HFFc6 (cell line): ENCODE results near the gene NPLOC4. TPM values are rescaled to one million over a fixed set of nuclear protein-coding genes. Genes with fewer than 3 reads are reported as not detected.
"Not testable (repeated sequence)": the region's sequence is repeated elsewhere in the genome, so short reads cannot be mapped to it uniquely, and the experiment has no call there.

Source experiments
- DNase-seq: peaks from one replicate; pipeline ENCODE4 v3.0.0-alpha.2; 2018
- H3K27ac Mint-ChIP-seq: 2 replicates; pipeline ENCODE4 v1.8.0; 2020; ENCODE audit warnings: mild to moderate bottlenecking, mixed read lengths
- H3K27me3 Mint-ChIP-seq: 2 replicates; pipeline ENCODE4 v1.8.0; 2021; ENCODE audit warnings: mild to moderate bottlenecking, moderate library complexity, mixed read lengths; ENCODE audit not compliant: insufficient read depth
- H3K36me3 Mint-ChIP-seq: 2 replicates; pipeline ENCODE4 v1.8.0; 2021; ENCODE audit warnings: low read depth, mixed read lengths
- H3K4me1 Mint-ChIP-seq: 2 replicates; pipeline ENCODE4 v1.8.0; 2020; ENCODE audit warnings: low read depth, mixed read lengths
- H3K4me3 Mint-ChIP-seq: 2 replicates; pipeline ENCODE4 v1.8.0; 2020; ENCODE audit warnings: mild to moderate bottlenecking, moderate library complexity, mixed read lengths
- H3K9me3 Mint-ChIP-seq: 2 replicates; pipeline ENCODE4 v1.8.0; 2020; ENCODE audit warnings: mild to moderate bottlenecking, mixed read lengths
- total RNA-seq, 6 experiments: library from RNA; stranded (reverse); fragmentation: NEBNext Ultra II Directional; extraction: Animal tissue kit (Norgen Biotek cat#: 25700); gene quantifications; 2 replicates in 1 of 6; 3 replicates in 5 of 6; pipeline ENCODE4 v1.2.3, GENCODE V29; 2021
- TF ChIP-seq, protein P1 (sequence below): fragments of 200-600 bp; sonication (generic); IDR thresholded peaks from 2 replicates; pipeline ENCODE4 v1.5.0; 2021; ENCODE audit warnings: antibody characterized with exemption, mild to moderate bottlenecking

NPLOC4 gene
- total RNA-seq, 6 experiments from 2014 or later: 121 to 140 (median 133) TPM

GRCh38 chr17:81535480-81536298 is 101.2 kb downstream of the NPLOC4 start:
- H3K9me3 Mint-ChIP-seq: no peaks in the 10 kb centered on the region
- H3K27me3 Mint-ChIP-seq: peaks cover 10% of the 10 kb centered on the region
- no peak for DNase-seq
- TF ChIP-seq, protein P1, sequence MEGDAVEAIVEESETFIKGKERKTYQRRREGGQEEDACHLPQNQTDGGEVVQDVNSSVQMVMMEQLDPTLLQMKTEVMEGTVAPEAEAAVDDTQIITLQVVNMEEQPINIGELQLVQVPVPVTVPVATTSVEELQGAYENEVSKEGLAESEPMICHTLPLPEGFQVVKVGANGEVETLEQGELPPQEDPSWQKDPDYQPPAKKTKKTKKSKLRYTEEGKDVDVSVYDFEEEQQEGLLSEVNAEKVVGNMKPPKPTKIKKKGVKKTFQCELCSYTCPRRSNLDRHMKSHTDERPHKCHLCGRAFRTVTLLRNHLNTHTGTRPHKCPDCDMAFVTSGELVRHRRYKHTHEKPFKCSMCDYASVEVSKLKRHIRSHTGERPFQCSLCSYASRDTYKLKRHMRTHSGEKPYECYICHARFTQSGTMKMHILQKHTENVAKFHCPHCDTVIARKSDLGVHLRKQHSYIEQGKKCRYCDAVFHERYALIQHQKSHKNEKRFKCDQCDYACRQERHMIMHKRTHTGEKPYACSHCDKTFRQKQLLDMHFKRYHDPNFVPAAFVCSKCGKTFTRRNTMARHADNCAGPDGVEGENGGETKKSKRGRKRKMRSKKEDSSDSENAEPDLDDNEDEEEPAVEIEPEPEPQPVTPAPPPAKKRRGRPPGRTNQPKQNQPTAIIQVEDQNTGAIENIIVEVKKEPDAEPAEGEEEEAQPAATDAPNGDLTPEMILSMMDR: no peak
- no peak overlapping the region for H3K27ac Mint-ChIP-seq
- H3K36me3 Mint-ChIP-seq: no peaks in the 10 kb centered on the region
- no peaks in the 10 kb centered on the region for H3K4me1 Mint-ChIP-seq
- no peak overlapping the region for H3K4me3 Mint-ChIP-seq

GRCh38 chr17:81535007-81535328 is 101.9 kb downstream of the NPLOC4 start:
- TF ChIP-seq, protein P1: no peak
- no peak overlapping the region for H3K4me3 Mint-ChIP-seq
- no peaks in the 10 kb centered on the region for H3K4me1 Mint-ChIP-seq
- DNase-seq: no peak
- no peak overlapping the region for H3K27ac Mint-ChIP-seq
- peaks cover 10% of the 10 kb centered on the region for H3K27me3 Mint-ChIP-seq
- H3K9me3 Mint-ChIP-seq: no peaks in the 10 kb centered on the region
- no peaks in the 10 kb centered on the region for H3K36me3 Mint-ChIP-seq

DNA sequence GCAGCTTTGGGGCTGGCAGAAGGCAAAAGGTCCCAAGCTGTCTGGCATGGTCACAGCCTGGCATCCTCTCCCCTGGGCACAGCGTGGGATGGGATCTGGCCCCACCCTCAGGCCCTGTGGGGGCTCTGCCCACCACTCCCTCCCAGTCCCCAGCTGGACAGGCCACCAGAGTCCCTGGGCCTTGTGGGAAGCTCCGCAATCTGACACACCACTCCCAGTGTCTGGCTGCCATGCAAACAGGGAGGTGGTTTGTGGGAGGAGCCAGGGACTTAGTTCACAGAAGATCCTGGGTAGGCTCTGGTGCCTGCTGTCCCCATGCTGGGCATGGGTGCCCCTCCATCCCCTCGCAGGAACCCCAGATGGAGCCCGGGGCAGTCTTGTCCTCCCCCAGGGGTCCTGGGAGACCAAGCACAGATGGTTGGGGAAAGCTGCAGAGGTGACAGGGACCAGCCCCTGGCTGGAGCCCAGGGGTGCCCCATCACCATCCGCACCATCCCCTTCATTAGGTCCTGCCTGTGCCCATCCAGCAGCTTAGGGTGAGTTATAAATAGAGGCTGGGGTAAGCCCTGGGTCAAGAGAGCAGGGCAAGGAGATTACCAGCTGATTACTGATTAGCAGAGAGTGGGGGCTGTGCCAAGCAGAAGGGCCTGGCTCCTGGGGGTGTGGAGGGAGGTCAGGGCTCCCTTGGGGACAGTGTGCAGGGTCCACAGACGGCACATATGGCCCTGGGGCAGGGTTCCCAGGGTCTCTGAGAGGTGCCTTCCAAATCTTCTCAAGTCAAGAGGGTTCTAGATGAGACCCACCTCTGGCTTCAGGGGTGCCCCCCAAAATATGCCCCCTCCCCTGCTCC is 102.5 kb downstream of the NPLOC4 start:
- Mint-ChIP-seq H3K27me3 (peaks cover 10% of the 10 kb centered on the region), H3K27ac (no peak overlapping the region), H3K36me3 (no peaks in the 10 kb centered on the region), H3K4me3 (no peak overlapping the region), H3K4me1 (no peaks in the 10 kb centered on the region), H3K9me3 (no peaks in the 10 kb centered on the region)
- DNase-seq: no peak
- TF ChIP-seq, protein P1: no peak

- TF ChIP-seq, protein P1: no peak
- DNase-seq: no peak
- no peaks in the 10 kb centered on the region for H3K36me3 Mint-ChIP-seq
- H3K27me3 Mint-ChIP-seq: peaks cover 10% of the 10 kb centered on the region
- no peaks in the 10 kb centered on the region for H3K4me1 Mint-ChIP-seq
- no peak overlapping the region for H3K27ac Mint-ChIP-seq
- no peak overlapping the region for H3K4me3 Mint-ChIP-seq
- H3K9me3 Mint-ChIP-seq: no peaks in the 10 kb centered on the region
Measured at GRCh38 chr17:81533339-81534141, 103.4 kb downstream of the NPLOC4 start.

- no peak for DNase-seq
- Mint-ChIP-seq H3K27me3 (peaks cover 7% of the 10 kb centered on the region), H3K4me3 (no peak overlapping the region), H3K27ac (no peak overlapping the region), H3K9me3 (no peaks in the 10 kb centered on the region), H3K36me3 (no peaks in the 10 kb centered on the region), H3K4me1 (no peaks in the 10 kb centered on the region; the same call in 1 of the 2 replicates)
- TF ChIP-seq, protein P1: no peak
Measured at GRCh38 chr17:81532490-81533287, 104.2 kb downstream of the NPLOC4 start.

DNA sequence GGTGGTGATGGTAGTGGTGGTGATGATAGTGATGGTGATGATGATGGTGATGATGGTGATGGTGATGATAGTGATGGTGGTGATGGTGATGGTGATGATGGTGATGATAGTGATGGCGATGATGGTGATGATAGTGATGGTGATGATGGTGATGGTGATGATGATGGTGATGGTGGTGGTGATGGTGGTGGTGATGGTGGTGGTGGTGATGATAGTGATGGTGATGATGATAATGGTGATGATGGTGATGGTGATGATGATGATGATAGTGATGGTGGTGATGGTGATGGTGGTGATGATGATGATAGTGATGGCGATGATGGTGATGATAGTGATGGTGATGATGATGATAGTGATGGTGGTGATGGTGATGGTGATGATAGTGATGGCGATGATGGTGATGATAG is 104.9 kb downstream of the NPLOC4 start:
- not testable (repeated sequence) for H3K9me3 Mint-ChIP-seq, H3K36me3 Mint-ChIP-seq, DNase-seq, H3K4me3 Mint-ChIP-seq, H3K4me1 Mint-ChIP-seq, H3K27ac Mint-ChIP-seq, H3K27me3 Mint-ChIP-seq

DNA sequence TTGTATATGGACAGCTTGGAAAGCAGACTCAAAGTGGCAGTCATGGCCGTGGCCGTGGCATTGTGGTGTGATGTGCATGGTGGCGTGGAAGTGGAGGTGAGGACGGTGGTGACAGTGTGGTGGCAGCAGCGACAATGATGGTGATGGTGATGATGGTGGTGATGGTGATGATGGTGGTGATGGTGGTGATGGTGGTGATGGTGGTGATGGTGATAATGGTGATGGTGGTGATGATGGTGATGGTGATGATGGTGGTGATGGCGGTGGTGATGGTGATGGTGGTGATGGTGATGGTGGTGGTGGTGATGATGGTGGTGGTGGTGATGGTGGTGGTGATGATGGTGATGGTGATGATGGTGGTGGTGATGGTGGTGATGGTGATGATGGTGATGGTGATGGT is 105.9 kb downstream of the NPLOC4 start:
- not testable (repeated sequence) for H3K27me3 Mint-ChIP-seq, H3K36me3 Mint-ChIP-seq, DNase-seq, H3K4me3 Mint-ChIP-seq, H3K4me1 Mint-ChIP-seq, H3K9me3 Mint-ChIP-seq, H3K27ac Mint-ChIP-seq
